Measurements from ENCODE around the gene IST1.
"Not testable (repeated sequence)": the region's sequence is repeated elsewhere in the genome, so short reads cannot be mapped to it uniquely, and the experiment has no call there.

IST1 gene

GRCh38 chr16:71882505-71883167 is 12.7 kb upstream of the IST1 start:
- DNase-seq, result peak; percentile 80

GRCh38 chr16:71883168-71883848 is 12.0 kb upstream of the IST1 start:
- DNase-seq, result peak; percentile 71

- DNase-seq, result peak; percentile 94
Observed at GRCh38 chr16:71883849-71884638, 11.3 kb upstream of the IST1 start, which contains the start of gene ZNF821. Gene ZNF821 (minus strand): TSS chr16:71884182. CDS start chr16:71879946, 4,236 bp downstream.

GRCh38 chr16:71885261-71885650 is 10.1 kb upstream of the IST1 start:
- DNase-seq, result peak; percentile 11

- DNase-seq, result no peak
Observed at GRCh38 chr16:71889147-71889546, 6.2 kb upstream of the IST1 start.

- peak; percentile 2 for DNase-seq
Observed at GRCh38 chr16:71893888-71894228, 1.5 kb upstream of the IST1 start.

GRCh38 chr16:71894229-71894920 is 956 bp upstream of the IST1 start:
- peak; percentile 71 for DNase-seq

GRCh38 chr16:71895679-71896365 is 491 bp downstream of the IST1 start:
- no peak for DNase-seq

- DNase-seq, result no peak
Observed at GRCh38 chr16:71896764-71897368, 1.5 kb downstream of the IST1 start.

- no peak for DNase-seq
Observed at GRCh38 chr16:71899171-71899570, 3.8 kb downstream of the IST1 start.

- no peak for DNase-seq
Observed at GRCh38 chr16:71902656-71903365, 7.5 kb downstream of the IST1 start.

GRCh38 chr16:71903608-71904007 is 8.3 kb downstream of the IST1 start:
- DNase-seq, result no peak

- no peak for DNase-seq
Observed at GRCh38 chr16:71904239-71904638, 8.9 kb downstream of the IST1 start.

- DNase-seq, result not testable (repeated sequence)
Observed at GRCh38 chr16:71905765-71906164, 10.4 kb downstream of the IST1 start.

GRCh38 chr16:71911121-71911520 is 15.8 kb downstream of the IST1 start:
- no peak for DNase-seq

- no peak for DNase-seq
Observed at GRCh38 chr16:71912534-71913275, 17.4 kb downstream of the IST1 start.

- no peak for DNase-seq
Observed at GRCh38 chr16:71914802-71915201, 19.5 kb downstream of the IST1 start.

GRCh38 chr16:71915350-71915749 is 20.0 kb downstream of the IST1 start:
- DNase-seq, result no peak

- DNase-seq, result no peak
Observed at GRCh38 chr16:71916397-71916920, 21.1 kb downstream of the IST1 start.

- DNase-seq, result no peak
Observed at GRCh38 chr16:71917900-71918299, 22.6 kb downstream of the IST1 start.

Measured in retina (tissue), 1 donor.